Measurements from ENCODE around the gene SLC8B1.

SLC8B1 gene

GRCh38 chr12:113276306-113276705, 58.6 kb downstream of the SLC8B1 start:
- no peak for DNase-seq (ENCODE audit: low read depth, low spot score)
- H3K27ac ChIP-seq = no peak overlapping the region

- no peak for DNase-seq (ENCODE audit: low read depth, low spot score)
- no peak overlapping the region for H3K27ac ChIP-seq
These were observed 60.1 kb downstream of the SLC8B1 start for GRCh38 chr12:113274848-113275247.

- H3K27ac ChIP-seq = no peak overlapping the region
- no peak for DNase-seq (ENCODE audit: low read depth, low spot score)
These were observed 61.7 kb downstream of the SLC8B1 start for GRCh38 chr12:113273053-113273725.

- peak overlapping the region; percentile 38 for H3K27ac ChIP-seq
- DNase-seq (ENCODE audit: low read depth, low spot score) = no peak
These were observed 62.9 kb downstream of the SLC8B1 start for GRCh38 chr12:113271853-113272561.

- no peak for DNase-seq (ENCODE audit: low read depth, low spot score)
- peak overlapping the region; percentile 38 for H3K27ac ChIP-seq
These were observed 63.5 kb downstream of the SLC8B1 start for GRCh38 chr12:113271466-113271852.

- H3K27ac ChIP-seq = no peak overlapping the region
- no peak for DNase-seq (ENCODE audit: low read depth, low spot score)
These were observed 64.2 kb downstream of the SLC8B1 start for GRCh38 chr12:113270709-113271009.

- no peak overlapping the region for H3K27ac ChIP-seq
- no peak for DNase-seq (ENCODE audit: low read depth, low spot score)
These were observed 65.5 kb downstream of the SLC8B1 start for GRCh38 chr12:113269257-113269943.

GRCh38 chr12:113268621-113269020, 66.3 kb downstream of the SLC8B1 start:
- no peak for DNase-seq (ENCODE audit: low read depth, low spot score)
- no peak overlapping the region for H3K27ac ChIP-seq

GRCh38 chr12:113268136-113268535, 66.8 kb downstream of the SLC8B1 start:
- H3K27ac ChIP-seq = peak overlapping the region; percentile 26
- no peak for DNase-seq (ENCODE audit: low read depth, low spot score)

GRCh38 chr12:113267621-113268020, 67.3 kb downstream of the SLC8B1 start:
- peak overlapping the region; percentile 26 for H3K27ac ChIP-seq
- DNase-seq (ENCODE audit: low read depth, low spot score) = no peak

- no peak overlapping the region for H3K27ac ChIP-seq
- DNase-seq (ENCODE audit: low read depth, low spot score) = no peak
These were observed 68.6 kb downstream of the SLC8B1 start for GRCh38 chr12:113266106-113266895.

- H3K27ac ChIP-seq = no peak overlapping the region
- no peak for DNase-seq (ENCODE audit: low read depth, low spot score)
These were observed 71.4 kb downstream of the SLC8B1 start for GRCh38 chr12:113263431-113263963.

- no peak overlapping the region for H3K27ac ChIP-seq
- no peak for DNase-seq (ENCODE audit: low read depth, low spot score)
These were observed 72.2 kb downstream of the SLC8B1 start for GRCh38 chr12:113262710-113263109.

GRCh38 chr12:113261847-113262470, 73.0 kb downstream of the SLC8B1 start:
- DNase-seq (ENCODE audit: low read depth, low spot score) = no peak
- H3K27ac ChIP-seq = no peak overlapping the region

GRCh38 chr12:113260636-113261300, 74.1 kb downstream of the SLC8B1 start:
- H3K27ac ChIP-seq = no peak overlapping the region
- no peak for DNase-seq (ENCODE audit: low read depth, low spot score)

GRCh38 chr12:113260127-113260526, 74.8 kb downstream of the SLC8B1 start:
- H3K27ac ChIP-seq = no peak overlapping the region
- DNase-seq (ENCODE audit: low read depth, low spot score) = no peak

GRCh38 chr12:113257564-113257963, 77.3 kb downstream of the SLC8B1 start:
- H3K27ac ChIP-seq = no peak overlapping the region
- DNase-seq (ENCODE audit: low read depth, low spot score) = no peak

GRCh38 chr12:113254298-113254697, 80.6 kb downstream of the SLC8B1 start:
- no peak for DNase-seq (ENCODE audit: low read depth, low spot score)
- no peak overlapping the region for H3K27ac ChIP-seq

- no peak for DNase-seq (ENCODE audit: low read depth, low spot score)
- no peak overlapping the region for H3K27ac ChIP-seq
These were observed 81.2 kb downstream of the SLC8B1 start for GRCh38 chr12:113253532-113254285.

Measured in epithelial cell of prostate (primary cell).